Peyer's patch (tissue), 4 donors: Measurements from ENCODE around the gene TMEM131. TPM values are rescaled to one million over a fixed set of nuclear protein-coding genes. Genes with fewer than 3 reads are reported as not detected.

ENCODE experiments used
- DNase-seq, 3 donors: peaks; one replicate each; pipeline ENCODE4 v3.0.0-alpha.2; 2017 to 2019
- H3K27ac ChIP-seq, 4 donors: fragments of 200-600 bp; sonication (generic); one replicate each; pipeline ENCODE4 v1.5.1; 2016 to 2019
- H3K27me3 ChIP-seq, 2 donors: fragments of 200-600 bp; sonication (generic); one replicate each; pipeline ENCODE4 v1.5.1; 2019
- H3K36me3 ChIP-seq, 3 donors: fragments of 200-600 bp; sonication (generic); one replicate each; pipeline ENCODE4 v1.5.1; 2016 to 2019
- H3K4me1 ChIP-seq, 4 donors: fragments of 200-600 bp; sonication (generic); one replicate each; pipeline ENCODE4 v1.5.1; 2016 to 2019
- H3K4me3 ChIP-seq, 4 donors: fragments of 200-600 bp; sonication (generic); 1 replicate in 3 of 4; 2 replicates in 1 of 4; pipeline ENCODE4 v1.5.1; 2016 to 2019; ENCODE audit warnings: mild to moderate bottlenecking in 1 of 4
- H3K9me3 ChIP-seq, 4 donors: fragments of 200-600 bp; sonication (generic); one replicate each; pipeline ENCODE4 v1.5.1; 2016 to 2019; ENCODE audit warnings: mild to moderate bottlenecking in 1 of 4
- POLR2A ChIP-seq, 2 donors: fragments of 450-650 bp; IDR thresholded peaks; one replicate each; pipeline ENCODE4 v1.5.1; 2017; ENCODE audit warnings: antibody characterized with exemption in 2 of 2, mild to moderate bottlenecking in 2 of 2, moderate library complexity in 2 of 2
- total RNA-seq, 4 donors: library from RNA; depleted of rRNA; stranded (reverse); fragments of >200 nt; gene quantifications; one replicate each; pipeline ENCODE4 v1.1.0, GENCODE V29; 2016
- TF ChIP-seq, protein P1 (sequence below), 6 experiments: fragments of 450-650 bp in 4 of 6; fragments of 200-600 bp in 2 of 6; sonication (generic) in 1 of 6; IDR thresholded peaks; one replicate each; pipeline ENCODE4 v1.5.1; 2017 to 2019; ENCODE audit warnings: antibody characterized with exemption in 6 of 6, mild to moderate bottlenecking in 3 of 6, moderate library complexity in 1 of 6

Gene TMEM131
- total RNA-seq, 4 donors from 2014 or later = 64.6 to 86.3 (median 74.5) TPM

DNA sequence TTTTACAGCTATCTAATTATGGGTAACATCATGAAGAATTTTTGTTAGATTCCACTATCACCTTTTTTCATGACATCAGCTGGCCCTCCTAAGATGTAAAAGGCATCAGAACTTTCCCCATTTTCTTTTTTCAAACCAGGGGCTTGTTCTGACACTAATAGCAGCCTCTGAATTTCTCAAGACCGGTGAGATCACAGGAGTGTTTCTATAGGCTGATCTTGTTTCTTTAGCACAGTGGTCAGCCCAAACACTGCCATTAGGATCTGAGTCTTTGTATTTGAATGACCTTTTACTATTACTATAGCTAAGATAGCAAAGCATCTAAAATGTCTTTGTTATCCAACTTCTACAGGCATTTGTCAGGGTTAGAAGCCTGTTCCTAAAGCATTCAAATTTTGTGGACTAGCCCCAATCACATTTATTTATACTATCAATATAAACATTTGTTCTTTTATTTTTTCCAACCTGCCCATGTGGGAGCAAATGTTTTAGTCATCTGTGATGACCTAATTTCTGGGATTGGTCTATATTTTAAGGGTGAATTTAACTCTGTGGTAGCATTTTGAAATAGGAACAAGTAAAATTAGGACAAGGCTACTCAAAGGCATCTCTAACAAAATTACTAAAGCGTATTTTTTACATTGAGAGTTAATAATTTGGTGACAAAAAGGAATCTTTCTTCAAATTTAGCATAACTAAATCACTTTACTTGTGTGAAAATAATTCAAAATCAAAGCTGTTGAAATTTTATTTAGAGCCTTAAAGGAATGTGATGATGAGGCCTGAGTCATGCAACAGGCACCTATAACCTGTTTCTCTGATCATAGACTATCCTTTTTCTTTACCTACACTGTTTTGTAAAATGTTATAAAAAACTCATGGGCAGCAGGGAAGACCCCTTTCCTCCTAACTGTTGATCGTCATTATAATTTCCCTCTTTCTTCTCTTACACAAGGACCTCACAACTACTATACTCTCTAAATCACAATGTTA is 243.1 kb downstream of the TMEM131 start:
- no peak for DNase-seq
- H3K36me3 ChIP-seq = peaks cover 0 to 28% (median 3%) of the 10 kb centered on the region in 3 donors
- H3K27ac ChIP-seq = no peak overlapping the region
- H3K27me3 ChIP-seq = no peaks in the 10 kb centered on the region
- H3K4me1 ChIP-seq = peaks cover 0 to 6% (median 0%) of the 10 kb centered on the region in 4 donors
- no peaks in the 10 kb centered on the region for H3K9me3 ChIP-seq
- no peak overlapping the region for H3K4me3 ChIP-seq
- TF ChIP-seq POLR2A (IDR thresholded peaks at IDR 0.05) = no peak

DNA sequence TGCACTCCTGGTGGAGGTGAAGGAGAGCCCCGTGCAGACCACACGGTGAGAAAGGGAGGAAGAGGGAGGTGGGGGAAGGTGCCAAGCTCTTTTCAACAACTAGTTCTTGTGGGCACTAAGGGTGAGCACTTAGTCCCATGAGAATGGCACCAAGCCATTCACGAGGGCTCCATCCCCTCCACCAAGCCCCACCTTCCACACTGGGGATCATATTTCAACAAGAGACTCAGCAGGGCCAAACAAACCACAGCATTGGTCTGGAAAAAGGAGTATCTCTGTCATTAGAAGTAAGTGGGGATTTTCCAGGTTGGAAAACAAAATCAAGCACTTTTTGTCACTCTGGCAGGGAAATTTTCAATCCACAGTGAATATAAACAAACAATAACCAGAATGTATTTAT is 244.0 kb downstream of the TMEM131 start:
- Histone ChIP-seq H3K4me3 (no peak overlapping the region), H3K27ac (no peak overlapping the region), H3K4me1 (peaks cover 0 to 6% (median 0%) of the 10 kb centered on the region in 4 donors), H3K36me3 (peaks cover 0 to 19% (median 0%) of the 10 kb centered on the region in 3 donors), H3K27me3 (no peaks in the 10 kb centered on the region), H3K9me3 (no peaks in the 10 kb centered on the region)
- no peak for TF ChIP-seq POLR2A (IDR thresholded peaks at IDR 0.05)
- TF ChIP-seq, protein P1, sequence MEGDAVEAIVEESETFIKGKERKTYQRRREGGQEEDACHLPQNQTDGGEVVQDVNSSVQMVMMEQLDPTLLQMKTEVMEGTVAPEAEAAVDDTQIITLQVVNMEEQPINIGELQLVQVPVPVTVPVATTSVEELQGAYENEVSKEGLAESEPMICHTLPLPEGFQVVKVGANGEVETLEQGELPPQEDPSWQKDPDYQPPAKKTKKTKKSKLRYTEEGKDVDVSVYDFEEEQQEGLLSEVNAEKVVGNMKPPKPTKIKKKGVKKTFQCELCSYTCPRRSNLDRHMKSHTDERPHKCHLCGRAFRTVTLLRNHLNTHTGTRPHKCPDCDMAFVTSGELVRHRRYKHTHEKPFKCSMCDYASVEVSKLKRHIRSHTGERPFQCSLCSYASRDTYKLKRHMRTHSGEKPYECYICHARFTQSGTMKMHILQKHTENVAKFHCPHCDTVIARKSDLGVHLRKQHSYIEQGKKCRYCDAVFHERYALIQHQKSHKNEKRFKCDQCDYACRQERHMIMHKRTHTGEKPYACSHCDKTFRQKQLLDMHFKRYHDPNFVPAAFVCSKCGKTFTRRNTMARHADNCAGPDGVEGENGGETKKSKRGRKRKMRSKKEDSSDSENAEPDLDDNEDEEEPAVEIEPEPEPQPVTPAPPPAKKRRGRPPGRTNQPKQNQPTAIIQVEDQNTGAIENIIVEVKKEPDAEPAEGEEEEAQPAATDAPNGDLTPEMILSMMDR (IDR thresholded peaks at IDR 0.05) = no peak
- DNase-seq = no peak

DNA sequence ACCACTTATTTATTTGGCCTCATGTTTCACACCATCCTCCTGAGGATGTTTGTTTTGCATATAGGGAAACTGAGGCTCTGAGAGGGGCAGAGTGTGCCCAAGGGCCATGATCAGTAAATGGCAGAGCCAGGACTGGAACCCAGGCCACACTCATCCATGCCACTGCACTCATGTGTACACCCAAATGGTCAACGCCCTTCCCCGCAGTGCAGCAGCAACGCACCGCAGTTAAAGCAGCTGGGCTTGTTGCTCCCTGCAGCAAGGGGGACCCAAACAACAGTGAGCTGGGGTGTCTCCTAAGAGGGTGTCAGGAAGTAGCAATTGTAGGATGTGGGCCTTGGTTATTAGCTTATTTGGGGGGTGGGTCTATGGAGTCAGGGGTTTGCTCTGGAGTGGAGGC is 245.7 kb downstream of the TMEM131 start:
- H3K27ac ChIP-seq = no peak overlapping the region
- no peaks in the 10 kb centered on the region for H3K9me3 ChIP-seq

DNA sequence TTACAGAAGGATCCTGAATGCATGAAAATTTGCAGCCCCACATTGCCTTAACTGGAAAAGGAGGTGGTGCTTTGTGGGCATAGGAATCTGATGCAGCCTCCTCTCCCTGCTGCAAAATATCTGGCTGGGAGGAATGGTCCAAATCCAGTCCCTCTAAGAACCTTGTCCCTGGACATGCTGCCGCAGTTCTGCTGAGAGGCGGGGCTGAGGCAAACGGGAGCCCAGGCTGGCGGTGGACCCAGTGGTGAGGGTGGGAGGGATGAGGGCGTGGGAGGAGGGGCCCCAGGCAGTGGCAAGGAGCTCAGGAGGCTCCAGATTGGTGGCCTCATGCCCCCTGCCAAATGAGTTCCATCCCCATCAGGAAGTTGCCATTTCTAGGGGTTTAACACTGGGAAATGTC is 246.2 kb downstream of the TMEM131 start:
- peaks cover 0 to 14% (median 1%) of the 10 kb centered on the region in 4 donors for H3K4me1 ChIP-seq
- no peaks in the 10 kb centered on the region for H3K9me3 ChIP-seq
- TF ChIP-seq POLR2A (IDR thresholded peaks at IDR 0.05) = no peak
- TF ChIP-seq, protein P1 (IDR thresholded peaks at IDR 0.05) = no peak
- no peak overlapping the region for H3K4me3 ChIP-seq
- peaks cover 0 to 4% (median 0%) of the 10 kb centered on the region in 3 donors for H3K36me3 ChIP-seq
- H3K27ac ChIP-seq = no peak overlapping the region
- no peak for DNase-seq
- H3K27me3 ChIP-seq = no peaks in the 10 kb centered on the region

More for the DNA sequence above, 245.7 kb downstream of the TMEM131 start:
- no peak for TF ChIP-seq POLR2A (IDR thresholded peaks at IDR 0.05)
- TF ChIP-seq, protein P1 (IDR thresholded peaks at IDR 0.05) = no peak
- Histone ChIP-seq H3K27me3 (no peaks in the 10 kb centered on the region), H3K4me1 (peaks cover 0 to 13% (median 1%) of the 10 kb centered on the region in 4 donors), H3K36me3 (peaks cover 0 to 6% (median 0%) of the 10 kb centered on the region in 3 donors), H3K4me3 (no peak overlapping the region)
- no peak for DNase-seq

DNA sequence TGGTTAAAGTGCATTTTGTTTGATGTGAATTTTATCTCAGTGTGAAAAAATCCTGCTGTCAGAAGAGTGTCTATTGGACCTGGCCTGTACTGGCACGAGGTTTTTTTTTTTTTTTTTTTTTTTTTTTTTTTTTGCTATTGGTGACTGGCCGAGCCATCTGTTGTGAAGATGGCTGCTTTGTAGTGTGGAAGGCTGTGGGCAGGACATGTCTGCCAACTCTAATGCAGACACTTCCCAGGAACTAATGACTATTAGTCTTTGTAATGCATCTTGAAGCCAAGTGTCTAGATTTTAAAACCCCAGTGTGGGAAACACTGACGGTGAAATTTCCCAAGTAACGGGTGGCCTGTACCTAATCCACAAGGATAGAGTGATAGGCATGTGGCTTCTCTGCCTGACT is 248.0 kb downstream of the TMEM131 start:
- Histone ChIP-seq H3K27me3 (no peaks in the 10 kb centered on the region), H3K27ac (no peak overlapping the region), H3K4me3 (no peak overlapping the region), H3K36me3 (peaks cover 0 to 11% (median 0%) of the 10 kb centered on the region in 3 donors), H3K4me1 (peaks cover 0 to 14% (median 1%) of the 10 kb centered on the region in 4 donors), H3K9me3 (no peaks in the 10 kb centered on the region)
- DNase-seq = no peak
- no peak for TF ChIP-seq POLR2A (IDR thresholded peaks at IDR 0.05)
- TF ChIP-seq, protein P1 (IDR thresholded peaks at IDR 0.05) = no peak

DNA sequence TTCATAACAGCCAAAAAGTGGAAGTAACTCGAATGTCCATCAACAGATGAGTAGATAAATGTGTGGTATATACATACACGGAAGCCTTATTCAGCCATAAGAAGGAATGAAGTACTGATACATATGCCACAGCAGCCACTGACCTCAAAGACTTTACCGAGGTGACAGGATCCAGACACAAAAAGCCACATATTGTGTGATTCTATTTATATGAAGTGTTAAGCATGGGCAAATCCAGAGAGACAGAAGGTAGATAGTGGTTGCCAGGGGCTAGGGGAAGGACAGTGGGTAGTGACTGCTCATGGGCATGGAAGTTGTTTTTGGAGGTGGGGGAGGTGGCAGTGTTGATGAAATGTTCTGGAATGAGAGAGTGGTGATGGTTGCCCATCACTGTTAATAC is 248.5 kb downstream of the TMEM131 start:
- Histone ChIP-seq H3K4me3 (no peak overlapping the region), H3K27me3 (no peaks in the 10 kb centered on the region), H3K27ac (no peak overlapping the region), H3K9me3 (no peaks in the 10 kb centered on the region), H3K36me3 (peaks cover 0 to 11% (median 0%) of the 10 kb centered on the region in 3 donors), H3K4me1 (peaks cover 0 to 14% (median 1%) of the 10 kb centered on the region in 4 donors)
- no peak for DNase-seq
- TF ChIP-seq, protein P1 (IDR thresholded peaks at IDR 0.05) = no peak
- no peak for TF ChIP-seq POLR2A (IDR thresholded peaks at IDR 0.05)
